HG03108 (cell line): ENCODE measurements around the gene DEDD2.

ENCODE experiments used
- ATAC-seq: cut with Tn5 transposase; IDR thresholded peaks from one replicate; pipeline ENCODE4 v1.9.1; 2021; ENCODE audit warnings: moderate library complexity; ENCODE audit not compliant: unreplicated experiment

Gene DEDD2

DNA sequence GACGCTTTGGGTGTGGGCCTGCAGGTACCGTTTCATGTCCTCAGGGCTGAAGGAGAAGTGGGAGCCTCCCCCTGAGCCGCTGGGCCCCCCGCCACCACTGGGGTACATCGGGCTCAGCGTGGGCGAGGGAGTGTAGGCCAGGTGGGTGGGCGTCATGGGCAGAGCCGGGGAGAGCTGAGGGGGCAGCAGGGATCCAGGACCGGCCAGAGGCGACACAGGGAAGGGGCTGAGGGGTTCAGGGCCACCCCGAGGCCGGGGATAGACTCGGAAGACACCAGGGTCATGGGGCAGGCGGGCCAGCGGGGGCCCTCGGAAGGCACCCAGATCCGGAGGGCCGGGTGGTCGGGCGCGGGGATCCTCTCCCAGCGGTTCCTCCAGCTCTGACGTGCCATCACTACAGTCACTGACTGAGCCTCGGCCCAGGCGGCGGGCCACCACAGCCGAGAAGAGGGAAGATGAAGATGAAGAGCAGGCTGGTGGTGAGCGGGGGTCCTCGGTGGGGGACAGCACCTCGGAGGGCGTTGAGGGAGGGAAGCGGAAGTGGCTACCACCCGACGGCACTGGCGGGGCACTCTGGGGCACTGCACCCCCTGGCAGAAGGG lies 31.8 kb upstream of the DEDD2 start:
- no peak for ATAC-seq

DNA sequence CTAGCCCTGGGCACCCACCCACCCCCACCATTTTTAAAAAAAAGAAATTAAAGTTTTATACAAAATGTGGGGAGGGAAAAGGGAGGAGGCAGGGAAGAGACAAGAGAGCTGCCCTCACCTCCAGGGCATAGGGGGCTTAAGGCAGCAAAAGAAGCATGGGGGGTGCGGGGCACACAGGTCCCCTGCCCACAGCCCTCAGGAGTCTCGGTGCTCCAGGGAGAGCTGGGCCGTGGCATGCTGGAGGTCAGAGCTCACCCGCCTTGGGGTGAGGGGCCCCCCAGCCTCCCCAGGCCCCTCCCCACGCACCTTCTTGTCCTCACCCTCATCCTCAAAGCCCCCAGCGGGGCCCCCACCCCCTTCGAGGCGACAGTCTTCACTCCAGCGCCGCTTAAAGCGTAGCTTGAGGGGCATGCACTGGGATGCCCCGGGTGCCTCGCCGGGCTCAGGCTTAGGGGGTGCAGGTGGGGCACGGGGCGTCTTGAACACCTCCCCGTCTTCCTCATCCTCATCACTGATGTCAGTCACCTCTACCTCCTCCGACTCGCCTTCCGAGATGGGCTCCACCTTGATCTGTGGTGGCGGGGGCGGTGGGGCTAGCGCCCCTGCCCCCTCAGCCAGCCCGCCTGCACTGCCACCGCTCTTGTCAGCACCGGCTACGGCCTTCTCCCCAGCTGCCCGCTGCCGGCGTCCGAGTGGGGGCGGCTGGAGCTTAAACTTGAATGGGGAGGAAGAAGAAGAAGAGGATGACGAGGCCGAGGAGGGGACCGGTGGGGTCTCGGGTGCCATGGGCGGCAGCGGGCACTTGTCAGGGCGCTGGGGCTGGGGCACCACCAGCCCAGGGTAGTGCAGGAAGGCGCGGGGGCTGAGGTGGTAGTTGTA lies 31.0 kb upstream of the DEDD2 start:
- no peak for ATAC-seq

DNA sequence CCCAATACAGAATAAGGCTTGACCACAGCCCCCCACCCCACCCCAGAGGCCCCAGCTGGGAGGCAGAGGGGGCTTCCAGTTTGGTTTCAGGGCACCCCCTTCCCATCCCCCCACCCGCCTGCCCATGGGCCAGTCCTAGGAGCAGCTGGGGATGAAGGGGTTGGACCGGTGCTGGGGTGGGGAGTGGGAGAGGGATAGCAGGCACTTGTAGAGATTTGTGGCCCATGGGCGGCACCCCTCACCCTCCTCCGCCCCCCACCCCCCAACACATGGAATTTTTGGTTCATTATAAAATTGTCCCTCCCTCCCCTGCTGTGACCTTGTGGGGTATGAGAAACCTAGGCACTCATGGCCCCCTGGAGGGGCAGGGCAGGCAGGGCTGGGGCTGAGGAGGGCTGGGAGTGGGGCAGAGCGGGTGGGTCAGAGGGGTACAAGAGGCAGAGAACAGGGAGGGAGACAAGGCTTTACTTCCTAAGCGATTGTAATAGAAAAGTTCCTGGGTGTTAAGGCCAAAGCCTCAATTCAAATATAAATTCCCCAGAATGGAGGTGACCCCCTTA lies 30.2 kb upstream of the DEDD2 start:
- no peak for ATAC-seq

DNA sequence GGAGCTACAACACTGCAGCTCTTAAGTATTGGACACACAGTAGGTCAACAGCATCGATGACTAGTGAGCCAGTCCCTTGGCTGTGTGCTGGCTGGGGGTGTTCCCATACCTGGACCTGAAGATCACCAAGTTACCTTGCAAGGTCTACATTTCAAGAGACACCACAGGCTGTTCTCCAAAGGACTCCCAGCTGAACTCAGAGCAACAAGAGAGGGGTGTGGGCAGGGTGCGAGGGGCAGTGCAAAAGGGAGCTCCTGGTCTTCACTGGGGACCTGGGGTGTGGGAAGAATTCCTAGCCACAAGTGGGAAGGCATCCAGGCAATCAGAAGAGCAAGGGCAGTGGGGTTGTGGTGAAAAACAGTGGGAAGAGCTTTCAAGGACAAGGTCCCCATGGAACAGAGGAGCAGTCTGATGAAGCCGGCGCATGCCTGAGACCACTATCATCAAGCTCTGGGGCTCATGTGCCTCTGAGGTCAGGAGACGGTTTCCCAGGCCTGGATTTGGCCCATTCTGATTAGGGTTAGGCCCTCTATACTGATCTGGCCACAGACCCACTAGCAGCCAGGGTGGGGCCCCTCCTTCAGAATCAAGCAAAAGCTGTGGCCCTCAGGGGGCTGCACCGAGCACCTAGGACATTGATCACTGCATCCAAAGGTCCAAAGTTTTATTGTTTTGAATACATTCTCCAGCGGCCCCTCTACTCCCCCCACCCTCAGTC lies 29.6 kb upstream of the DEDD2 start:
- no peak for ATAC-seq

DNA sequence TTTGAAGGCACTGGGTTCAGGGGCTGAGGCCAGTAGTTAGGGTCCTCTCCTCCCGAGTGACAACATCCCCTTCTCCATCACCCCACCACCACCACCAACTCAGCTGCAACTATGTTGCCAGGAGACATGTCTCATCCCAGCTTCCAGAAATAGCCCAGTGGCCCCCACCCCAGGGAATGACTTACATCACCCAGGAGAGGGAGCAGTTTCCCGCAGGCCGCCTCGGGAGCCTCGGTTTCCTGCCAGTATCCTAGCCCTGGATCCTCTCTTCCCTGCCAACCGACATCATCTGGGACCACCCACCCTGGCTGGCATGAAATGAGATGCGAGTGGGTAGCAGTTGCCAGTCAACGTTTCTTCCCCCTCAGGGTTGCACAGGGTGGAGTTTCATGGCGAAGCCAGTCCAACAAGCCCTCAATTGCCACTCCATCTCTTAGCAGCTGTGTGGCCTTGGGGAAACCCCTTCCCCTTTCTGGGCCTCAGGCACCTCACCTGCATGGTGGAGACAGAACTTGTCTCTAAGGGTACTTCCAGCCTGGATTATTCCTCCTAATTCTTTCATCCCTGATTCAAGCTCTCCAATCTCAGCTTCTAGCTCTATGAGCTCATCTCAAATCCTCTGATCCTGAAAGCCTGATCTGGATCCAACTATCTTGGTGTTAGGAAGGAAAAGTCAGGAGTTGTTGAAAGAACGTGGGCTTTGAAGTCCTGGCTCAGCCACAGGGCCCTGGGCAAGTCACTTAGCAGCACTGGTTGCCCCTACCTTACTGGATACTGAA lies 28.9 kb upstream of the DEDD2 start:
- ATAC-seq: no peak

DNA sequence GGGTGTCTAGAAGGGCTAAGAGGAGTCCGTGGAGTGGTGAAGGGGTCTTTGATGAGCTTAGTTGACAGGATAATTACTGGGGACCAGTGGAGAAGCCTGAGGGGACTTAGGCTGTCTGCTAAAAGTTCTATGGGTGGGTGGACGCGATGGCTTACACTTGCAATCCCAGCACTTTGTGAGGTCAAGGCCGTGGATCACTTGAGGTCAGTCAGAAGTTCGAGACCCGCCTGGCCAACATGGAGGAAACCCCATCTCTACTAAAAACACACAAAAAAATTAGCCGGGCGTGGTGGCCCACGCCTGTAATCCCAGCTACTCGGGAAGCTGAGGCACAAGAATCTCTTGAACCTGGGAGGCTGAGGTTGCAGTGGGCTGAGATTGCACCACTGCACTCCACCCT lies 27.8 kb upstream of the DEDD2 start:
- ATAC-seq: no peak

DNA sequence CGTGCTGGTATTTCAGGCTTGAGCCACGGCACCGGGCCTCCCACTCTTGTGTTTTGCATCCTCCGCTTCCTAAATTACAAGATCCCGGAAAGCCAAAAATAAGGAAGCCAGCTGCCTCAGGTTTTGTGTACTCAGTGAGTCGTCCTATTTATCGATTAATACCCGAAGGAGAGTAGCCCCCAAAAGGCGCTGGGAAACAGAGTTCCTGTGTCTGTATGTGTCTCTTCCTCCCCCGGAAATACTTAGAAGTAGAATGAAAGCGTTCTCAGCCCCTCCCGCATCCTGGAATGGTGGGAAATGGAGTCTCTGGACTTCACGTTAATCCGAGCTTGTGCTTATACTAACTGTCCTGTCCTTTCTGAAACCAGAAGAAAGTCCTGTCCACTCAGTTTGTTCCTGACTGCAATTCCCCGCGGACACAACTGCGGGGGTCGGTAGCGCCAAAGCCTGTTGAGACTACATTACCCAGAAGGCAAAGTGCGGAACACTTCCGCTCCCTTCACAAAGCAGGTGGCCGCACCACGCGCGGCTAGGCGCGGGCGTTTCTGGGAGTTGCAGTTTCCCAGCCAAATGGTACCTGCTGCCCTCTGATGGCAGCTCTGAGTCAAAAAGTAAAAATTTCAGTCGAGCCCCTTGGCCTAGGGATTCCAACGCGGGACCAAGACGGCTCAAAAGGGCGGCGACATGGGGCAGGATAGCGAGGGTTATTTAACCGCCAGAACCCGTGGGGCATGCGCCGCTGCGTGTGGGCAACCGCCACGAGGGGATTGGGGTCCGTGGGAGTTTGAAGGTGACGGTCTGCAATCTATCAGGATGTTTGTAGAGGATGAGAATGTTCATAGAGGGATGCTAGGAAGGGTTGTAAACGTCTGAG lies 27.1 kb upstream of the DEDD2 start:
- ATAC-seq: peak; percentile 33

DNA sequence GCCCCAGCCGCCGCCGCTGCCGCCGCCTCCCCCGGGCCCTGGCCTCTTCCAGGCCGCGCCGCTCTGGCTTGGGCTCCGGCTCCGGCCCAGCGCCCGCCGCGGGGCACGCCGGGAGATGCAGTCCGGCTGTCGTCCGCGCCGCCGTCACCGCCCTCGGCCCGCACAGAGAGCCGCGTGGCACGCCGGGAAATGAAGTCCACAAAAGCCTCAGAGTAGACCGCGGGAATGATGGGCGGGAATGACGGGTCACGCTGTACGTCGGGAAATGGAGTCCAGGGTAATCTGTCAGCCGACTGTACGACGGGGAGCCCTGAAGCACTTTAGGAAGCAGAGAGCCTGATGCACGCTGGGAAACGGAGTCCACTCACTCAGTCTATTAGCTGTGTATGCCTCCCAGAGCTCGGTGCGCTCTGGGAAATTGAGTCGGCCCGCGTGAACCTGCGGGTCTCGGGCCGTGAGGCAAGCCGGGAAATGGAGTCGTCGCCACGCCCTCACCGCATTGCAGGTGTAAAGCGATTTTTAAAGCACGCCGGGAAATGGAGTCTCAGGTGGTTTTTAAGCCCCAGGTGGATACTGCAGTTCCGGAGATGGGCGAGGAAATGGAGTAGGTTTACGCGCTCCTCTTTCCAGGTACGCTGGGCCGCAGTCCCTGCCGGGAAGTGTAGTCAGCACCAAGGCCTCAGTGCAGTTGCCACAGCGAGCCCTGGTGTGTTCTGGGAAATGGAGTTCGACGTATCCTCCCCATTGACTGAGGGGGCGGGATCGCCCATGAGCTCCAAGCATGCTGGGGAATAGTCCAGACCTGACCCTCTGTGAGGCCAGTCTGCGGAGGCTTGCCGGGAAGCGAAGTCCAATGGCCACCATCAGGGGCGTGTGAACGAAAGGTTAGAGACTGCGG lies 25.3 kb upstream of the DEDD2 start, which contains the start of gene GSK3A:
Gene GSK3A (minus strand): TSS at position 91 of the 898 bp plus-strand sequence. CDS start 137 bp downstream, outside the sequence.
- peak; percentile 56 for ATAC-seq

DNA sequence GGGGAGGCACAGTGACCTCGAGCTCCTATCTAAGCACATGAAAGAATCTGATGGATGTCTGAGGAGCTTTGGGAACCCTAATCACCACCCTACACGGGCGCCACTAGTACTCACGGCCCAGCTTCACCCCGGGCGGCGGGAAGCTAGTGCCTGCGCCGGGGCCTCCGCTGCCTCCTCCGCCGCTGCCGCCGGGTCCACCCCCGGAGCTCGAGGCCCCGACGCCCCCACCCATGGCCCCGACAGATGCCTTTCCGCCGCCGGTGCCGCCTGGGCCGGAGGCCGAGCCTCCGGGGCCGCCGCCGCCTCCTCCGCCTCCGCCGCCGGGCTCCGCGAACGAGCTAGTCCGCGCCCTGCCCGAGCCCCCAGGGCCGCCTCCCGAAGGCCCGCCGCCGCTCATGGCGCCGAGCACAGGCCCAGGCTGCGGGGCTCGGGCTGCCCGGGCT lies 24.6 kb upstream of the DEDD2 start:
- peak; percentile 2 for ATAC-seq

DNA sequence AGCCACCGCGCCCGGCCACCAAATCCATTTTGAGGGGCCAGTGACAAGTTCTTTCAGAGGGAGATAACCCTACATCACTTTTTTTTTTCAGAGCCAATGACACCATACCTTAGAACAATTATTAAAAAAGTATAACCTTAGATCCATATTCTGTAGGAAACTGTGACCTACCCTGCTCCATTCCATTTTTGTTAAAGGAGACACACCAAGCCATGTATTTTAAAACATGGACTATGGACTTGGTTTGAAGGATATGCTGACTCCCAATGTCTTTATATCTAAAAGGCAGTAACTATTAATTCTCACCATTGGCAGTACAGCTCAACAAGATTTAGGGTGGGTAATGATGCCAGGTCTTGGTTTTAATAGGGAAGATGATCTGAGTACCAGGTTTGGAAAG lies 23.8 kb upstream of the DEDD2 start:
- no peak for ATAC-seq

DNA sequence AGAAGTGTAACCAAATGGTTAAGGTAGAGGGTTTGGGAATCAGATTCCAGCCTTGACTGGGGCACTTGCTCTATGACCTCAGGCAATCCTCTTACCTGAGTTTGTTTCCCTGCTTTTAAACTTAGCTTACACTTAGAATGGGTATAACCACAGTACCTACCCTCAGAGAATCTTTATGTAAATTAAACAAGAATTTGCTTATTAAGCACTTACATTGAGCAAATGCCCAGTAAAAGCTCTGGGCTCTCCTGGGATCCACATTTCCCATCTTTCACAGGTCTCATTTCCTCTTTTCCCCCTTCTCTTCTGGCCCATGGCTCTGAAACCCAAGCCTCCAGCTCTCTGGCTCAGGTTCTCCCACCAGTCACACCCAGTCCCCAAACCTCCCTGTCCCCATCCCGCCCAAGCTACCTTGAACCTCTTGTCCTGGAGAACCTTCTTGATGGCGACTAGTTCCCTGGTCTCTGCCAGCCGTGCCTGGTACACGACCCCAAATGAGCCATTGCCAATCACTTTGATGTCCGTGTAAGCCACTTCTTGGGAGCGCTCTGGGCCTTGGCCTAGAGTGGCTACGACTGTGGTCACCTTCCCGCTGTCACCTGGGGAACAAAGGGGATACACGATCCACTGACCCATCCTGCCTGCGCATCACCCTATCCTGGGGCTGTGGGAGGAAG lies 22.2 kb upstream of the DEDD2 start:
- ATAC-seq: no peak

DNA sequence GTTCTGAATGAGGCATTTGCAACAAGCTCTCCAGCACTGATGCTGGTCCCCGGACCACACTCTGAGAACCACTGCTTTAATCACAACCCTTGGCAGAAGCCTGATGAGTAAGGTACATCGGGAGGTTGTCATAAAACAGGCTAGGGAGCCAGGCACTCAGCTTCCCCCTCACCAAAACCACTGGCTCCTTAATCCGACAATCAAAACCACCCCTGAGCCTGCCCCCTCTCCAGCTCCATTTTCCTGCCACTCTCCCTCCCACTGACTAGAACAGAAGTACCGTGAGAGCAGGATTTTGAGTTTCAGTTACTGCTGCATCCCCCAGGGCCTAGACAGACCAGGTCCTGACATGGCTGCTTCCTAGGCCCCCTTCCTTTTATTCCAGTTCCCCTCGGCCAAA lies 17.7 kb upstream of the DEDD2 start:
- no peak for ATAC-seq

DNA sequence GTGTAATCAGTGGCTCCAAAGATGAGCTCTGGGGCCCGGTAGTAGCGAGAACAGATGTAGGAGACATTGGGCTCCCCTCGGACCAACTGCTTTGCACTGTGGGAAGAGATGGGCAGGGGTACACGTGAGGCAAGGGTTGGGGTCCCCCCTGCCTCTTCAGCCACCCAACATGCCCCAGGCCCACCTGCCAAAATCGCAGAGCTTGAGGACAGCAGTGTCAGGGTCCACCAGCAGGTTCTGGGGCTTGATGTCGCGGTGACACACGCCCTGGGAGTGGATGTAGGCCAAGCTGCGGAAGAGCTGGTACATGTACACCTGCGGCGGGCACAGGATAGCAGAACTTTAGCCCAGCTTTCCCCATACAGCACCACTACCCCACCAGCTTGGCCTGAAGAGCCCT lies 16.9 kb upstream of the DEDD2 start:
- no peak for ATAC-seq

DNA sequence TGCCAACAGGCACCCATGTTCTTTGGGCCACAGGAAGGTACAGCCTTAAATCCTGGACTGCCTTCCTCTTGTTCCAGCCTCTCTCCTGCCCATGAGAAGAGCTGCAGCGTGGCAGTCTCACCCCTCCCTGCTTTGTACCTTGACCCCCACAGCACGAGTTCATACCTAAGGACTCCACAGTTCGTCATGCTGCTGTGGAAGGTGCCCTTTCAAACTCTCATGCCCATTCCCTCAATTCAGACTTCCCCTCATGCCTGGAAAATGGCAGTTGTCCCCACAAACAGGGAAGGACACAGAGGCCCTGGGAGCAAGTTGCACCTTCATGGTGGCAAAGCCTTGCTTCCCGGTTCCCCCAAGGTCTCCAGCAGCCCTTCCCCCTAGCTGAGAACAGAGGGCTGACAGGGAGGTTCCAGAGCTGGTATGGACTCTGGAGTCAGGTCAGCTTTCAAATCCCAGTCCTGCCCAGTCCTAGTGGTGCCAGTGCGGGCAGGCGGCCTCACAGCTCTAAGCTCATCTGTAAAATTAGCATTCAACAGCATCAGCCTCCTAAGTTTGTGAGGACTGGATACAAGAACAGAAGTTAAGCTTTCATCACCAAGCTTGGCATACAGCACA lies 16.3 kb upstream of the DEDD2 start:
- no peak for ATAC-seq

DNA sequence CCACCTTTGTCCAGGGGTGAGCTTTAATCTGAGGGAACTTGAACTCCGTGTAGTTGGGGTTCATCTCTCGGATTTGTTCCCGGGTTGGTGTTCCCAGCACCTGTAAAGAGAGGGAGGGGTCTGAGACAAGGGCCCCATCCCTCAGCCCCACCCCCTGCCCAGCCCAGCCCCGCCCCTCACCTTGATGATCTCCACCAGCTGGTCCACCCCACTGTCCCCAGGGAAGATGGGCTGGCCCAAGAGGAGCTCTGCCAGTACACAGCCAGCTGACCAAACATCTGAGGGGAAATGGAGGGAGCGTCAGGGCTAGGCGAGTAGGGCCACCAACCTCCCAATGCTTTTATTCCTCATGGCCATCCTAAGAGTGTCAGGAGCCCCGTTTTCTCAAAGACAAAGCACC lies 15.6 kb upstream of the DEDD2 start:
- no peak for ATAC-seq

DNA sequence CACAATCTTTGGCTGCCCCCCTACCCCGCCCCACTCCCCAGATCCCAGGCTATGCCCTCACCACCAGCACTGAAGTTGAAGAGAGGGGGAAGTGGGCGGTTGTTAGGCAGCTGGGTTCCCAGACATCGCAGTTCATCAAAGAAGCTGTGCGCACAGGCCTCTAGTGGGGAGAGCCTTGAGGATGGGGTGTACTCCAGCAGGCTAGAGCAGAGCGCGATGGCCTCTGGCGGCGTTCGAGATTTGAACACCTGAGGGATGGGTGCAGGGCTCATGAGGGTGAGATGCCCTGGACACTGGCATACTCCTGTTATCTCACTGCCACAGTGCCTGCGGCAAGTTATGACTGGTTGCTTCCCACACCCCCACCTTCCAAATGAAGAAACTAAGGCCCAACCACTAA lies 15.0 kb upstream of the DEDD2 start:
- ATAC-seq: no peak

DNA sequence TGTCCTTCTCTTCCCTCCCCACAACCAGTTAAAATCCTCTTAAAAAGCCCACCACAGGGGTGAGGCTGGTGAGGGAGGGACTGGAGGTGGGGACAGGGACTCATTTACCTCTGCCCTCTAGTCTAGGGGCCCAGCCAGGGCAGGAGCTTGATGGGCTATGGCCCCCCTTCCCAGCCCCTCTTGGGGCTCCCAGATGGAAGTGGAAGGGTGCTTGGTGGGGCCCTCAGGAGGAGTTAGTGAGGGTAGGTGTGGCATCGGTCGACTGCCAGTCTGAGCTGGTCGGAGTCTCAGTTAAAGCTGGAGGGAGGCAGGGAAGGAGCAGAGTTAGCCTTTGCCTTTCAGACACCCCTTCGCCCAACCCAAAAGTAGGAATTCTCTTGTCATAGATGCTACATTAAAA lies 13.1 kb upstream of the DEDD2 start:
- ATAC-seq: no peak

DNA sequence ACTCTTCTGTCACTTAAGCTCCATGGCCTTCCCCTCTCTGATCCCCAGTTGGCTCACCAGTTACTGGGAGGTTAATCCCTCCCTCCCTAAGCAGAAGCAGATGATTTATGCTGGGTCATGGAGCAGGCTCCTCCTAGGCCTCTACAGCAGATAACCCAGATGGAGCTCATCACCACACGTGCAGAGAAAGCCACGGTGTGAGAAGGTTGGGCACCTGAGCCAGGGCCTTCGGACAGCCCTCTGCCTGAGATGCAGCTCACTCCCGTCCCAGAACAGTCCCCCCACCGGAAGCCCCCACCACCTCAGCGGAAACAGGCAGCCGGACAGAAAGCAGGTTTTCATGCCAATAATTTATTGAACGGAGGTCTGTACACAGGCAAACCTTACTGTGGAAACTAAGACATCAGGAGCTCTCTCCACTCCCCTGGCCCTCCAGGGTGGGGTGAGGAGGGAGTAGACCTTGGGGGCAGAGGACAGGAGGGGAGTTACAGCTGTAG lies 12.4 kb upstream of the DEDD2 start:
- no peak for ATAC-seq
